NCI-H146 treated with DMSO at 0.1 percent for 48 hours (cell line): Measurements from ENCODE around the gene NCOA5.

Experiments
- DNase-seq: peaks from one replicate; lab custom pipeline; 2025; ENCODE audit not compliant: unreplicated experiment; lab: John Stamatoyannopoulos, UW

NCOA5 gene

DNA sequence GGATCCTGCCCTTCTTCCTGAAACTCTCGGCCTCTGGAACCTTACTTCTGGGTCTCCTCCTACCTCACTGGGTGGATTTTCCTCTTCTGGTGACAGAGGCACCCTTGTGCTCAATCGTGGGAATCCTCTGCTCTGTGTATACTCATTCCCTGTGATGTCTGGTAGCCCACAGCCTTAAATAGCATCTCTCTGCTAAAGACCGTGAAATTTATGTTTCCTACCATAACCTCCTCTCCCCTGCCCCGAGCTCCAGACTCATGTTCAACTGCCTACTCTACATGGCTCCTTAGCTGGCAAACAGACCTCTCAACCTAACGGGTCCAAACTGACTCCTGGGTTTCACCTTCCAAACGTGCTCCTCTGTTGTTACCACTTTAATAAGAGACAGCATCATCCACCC is 71.2 kb downstream of the NCOA5 start:
- DNase-seq = no peak

DNA sequence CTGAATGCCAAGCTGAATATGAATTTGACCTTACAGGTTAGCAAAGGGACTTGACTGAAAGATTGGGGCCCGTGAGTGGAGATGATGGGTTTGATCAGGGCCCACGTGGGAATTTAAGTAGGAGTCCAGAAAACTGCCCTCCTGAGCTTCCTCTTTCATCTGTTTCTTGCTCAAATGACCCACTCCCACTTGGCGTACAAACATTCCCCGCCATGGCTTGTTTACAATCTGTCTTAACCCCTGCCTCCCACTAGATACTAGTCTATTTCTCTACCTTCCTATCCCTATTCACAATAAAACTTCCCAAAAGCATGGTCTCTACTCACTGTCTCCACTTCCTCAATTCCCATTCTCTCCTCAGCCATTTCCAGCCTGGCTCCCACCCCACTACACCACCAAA is 71.7 kb downstream of the NCOA5 start:
- no peak for DNase-seq

DNA sequence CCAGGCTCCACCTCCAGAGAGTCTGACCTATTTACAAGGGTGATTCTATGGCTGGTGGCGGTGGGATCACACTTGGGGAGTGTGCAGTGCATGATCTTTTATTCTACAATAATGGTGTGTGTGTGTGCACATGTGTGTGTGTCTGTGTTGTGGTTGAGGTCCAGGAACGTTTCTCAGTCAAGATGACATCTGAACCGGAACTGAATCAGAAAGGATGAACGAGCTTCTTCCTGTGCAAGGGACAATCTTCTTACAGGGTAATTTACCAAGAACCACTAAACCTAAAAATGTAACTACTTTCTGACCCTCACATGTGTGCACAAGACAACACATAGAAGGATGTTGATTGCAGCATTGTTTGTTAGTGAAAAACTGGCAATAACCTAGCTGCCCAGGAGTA is 72.5 kb downstream of the NCOA5 start:
- DNase-seq = no peak

DNA sequence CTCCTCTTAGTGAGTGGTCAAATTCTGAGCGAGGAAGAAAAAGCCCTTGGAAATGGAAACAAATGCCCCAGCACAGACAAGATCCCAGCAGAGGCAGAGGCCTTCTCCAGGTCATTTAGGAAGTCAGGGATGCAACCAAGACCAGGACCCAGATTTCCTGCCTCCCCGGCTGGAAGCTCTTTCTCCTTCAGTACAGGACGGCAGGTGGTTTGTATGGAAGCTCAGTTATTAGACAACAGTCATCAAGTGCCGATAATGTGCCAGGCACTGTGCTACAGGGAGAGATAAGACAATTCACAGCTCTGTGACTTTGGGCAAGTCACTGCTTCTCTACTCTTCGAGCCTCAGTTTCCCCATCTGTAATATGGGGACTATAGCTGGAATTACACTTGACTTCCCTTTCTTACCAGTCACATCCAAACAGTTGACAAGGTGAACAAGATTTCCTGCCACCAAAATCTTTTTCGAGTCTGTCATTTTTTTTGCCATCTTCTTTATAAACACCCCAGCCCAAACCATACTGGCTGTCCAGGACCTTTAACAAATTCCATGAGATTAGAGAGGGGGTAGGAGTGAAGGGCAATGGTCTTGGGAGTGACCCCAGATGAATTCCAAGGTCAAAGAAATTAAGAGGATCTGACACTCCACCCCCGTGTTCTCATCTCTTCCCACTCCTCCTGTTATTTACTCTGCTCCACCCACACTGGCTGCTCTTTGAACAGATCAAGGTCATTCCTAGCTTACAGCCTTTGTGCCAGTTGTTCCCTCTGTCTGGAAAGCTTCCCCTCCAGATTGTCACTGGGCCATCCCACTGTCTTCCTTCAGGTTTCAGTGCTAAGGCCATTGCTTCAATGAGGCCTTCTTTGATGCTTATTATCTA is 75.0 kb downstream of the NCOA5 start:
- peak; percentile 71 for DNase-seq

DNA sequence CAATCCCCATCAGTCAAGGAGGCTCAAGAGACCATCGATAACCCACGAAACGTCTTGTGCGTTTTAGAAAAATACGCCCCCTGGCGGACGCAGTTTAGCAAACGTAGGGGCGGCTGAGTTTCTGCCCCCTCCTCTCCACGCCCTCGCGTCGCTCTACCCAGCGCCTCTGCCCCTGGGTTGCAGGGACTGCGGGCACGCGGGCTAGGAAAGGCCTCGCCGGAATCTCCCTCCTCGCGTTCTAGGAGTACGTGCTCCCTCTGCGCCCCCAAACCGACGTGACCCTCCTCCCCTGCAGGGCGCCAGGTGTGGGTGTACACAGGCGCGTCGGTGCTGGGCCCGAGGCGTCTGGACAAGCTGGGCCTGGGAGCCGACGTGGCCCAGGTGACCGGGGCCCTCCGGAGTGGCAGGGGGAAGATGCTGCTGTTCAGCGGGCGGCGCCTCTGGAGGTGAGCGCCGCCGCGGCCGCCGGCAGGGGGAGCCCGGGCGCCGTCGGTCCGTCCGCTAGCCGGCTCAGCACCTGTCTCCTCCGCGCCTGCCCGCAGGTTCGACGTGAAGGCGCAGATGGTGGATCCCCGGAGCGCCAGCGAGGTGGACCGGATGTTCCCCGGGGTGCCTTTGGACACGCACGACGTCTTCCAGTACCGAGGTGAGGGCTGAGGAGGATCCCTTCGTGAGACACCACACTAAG is 75.8 kb downstream of the NCOA5 start:
- peak; percentile 72 for DNase-seq

DNA sequence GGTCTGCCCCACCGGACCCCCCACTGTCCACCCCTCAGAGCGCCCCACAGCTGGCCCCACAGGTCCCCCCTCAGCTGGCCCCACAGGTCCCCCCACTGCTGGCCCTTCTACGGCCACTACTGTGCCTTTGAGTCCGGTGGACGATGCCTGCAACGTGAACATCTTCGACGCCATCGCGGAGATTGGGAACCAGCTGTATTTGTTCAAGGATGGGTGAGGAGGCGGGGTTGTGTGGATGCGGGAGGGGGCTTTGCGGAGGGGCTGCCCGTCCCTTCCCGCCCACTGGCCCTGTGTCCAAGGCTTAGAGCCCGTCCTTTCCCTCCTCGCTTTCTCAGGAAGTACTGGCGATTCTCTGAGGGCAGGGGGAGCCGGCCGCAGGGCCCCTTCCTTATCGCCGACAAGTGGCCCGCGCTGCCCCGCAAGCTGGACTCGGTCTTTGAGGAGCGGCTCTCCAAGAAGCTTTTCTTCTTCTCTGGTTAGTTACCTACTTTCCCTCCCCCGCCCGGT is 76.4 kb downstream of the NCOA5 start:
- DNase-seq = no peak

DNA sequence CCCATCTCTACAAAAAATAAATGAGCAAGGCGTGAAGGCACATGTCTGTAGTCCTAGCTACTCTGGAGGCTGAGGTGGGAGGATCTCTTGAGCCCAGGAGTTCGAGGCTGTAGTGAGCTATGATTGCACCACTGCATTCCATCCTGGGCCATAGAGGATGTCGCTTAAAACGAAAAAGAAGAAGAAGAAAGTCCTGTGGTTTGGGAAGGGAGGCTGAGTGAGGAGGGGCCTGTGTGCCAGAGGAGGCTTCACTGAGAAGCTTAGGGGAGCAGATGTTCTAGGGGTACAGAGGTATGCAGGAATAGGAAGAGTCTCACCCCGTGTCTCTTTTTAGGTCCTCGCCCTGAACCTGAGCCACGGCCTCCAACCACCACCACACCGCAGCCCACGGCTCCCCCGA is 76.8 kb downstream of the NCOA5 start:
- no peak for DNase-seq

DNA sequence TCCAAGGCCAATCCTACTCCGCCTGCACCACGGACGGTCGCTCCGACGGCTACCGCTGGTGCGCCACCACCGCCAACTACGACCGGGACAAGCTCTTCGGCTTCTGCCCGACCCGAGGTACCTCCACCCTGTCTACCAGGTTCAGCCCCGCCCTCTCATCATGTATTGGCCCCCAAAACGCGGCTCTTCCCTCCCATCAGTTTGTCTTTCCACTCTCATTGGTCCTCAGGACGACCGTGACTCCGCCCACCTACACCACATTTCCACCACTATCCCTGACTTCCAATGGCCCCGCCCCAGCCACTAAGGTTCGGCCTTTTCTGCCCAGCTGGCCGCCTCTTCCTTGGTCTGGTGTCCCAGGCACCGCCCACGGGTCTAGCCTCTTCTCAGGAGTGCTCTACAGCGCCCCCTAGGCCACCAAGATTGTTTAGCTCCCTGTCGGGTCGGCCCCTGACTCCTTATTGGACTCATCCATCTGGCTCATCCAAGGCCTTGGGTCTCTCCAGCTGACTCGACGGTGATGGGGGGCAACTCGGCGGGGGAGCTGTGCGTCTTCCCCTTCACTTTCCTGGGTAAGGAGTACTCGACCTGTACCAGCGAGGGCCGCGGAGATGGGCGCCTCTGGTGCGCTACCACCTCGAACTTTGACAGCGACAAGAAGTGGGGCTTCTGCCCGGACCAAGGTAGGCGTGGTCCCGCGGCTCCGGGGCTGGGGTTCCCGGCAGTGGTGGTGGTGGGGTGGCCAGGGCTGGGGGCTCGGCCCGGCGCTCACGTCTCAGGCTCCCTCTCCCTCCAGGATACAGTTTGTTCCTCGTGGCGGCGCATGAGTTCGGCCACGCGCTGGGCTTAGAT is 77.9 kb downstream of the NCOA5 start:
- DNase-seq = no peak
